AG04450 (cell line): ENCODE measurements around the gene DGKG. TPM values are rescaled to one million over a fixed set of nuclear protein-coding genes. Genes with fewer than 3 reads are reported as not detected.

Source experiments
- CTCF ChIA-PET: fragments of 300-600, 350-600 bp; formaldehyde crosslinking; extraction: SDS; loops from one replicate; lab custom pipeline; 2022; ENCODE audit warnings: antibody characterized with exemption, inconsistent platforms; lab: Charles Lee
- POLR2A ChIA-PET: fragments of 350-600 bp; formaldehyde crosslinking; extraction: SDS; loops from one replicate; lab custom pipeline; 2021; ENCODE audit warnings: antibody characterized with exemption, inconsistent platforms; lab: Yijun Ruan, JAX
- DNase-seq: peaks from one replicate; pipeline ENCODE4 v3.0.0-alpha.2; 2011; ENCODE audit warnings: low read depth, low spot score
- H3K27ac ChIP-seq: one replicate; pipeline ENCODE4 v1.5.1; 2012; ENCODE audit warnings: low read depth, low read length, control low read depth
- H3K27me3 ChIP-seq: one replicate; pipeline ENCODE4 v1.6.0; 2012; ENCODE audit warnings: low read length; ENCODE audit not compliant: control insufficient read depth, insufficient read depth
- H3K4me3 ChIP-seq: 2 replicates; pipeline ENCODE4 v1.5.1; 2011; ENCODE audit warnings: mild to moderate bottlenecking, low read depth, low read length, control low read depth
- H3K9me3 ChIP-seq: 2 replicates; pipeline ENCODE4 v1.5.1; 2012; ENCODE audit warnings: low read length; ENCODE audit not compliant: control insufficient read depth, insufficient read depth
- polyA plus RNA-seq: library from polyadenylated mRNA; depleted of rRNA; stranded (reverse); fragments of >200 nt; gene quantifications from 2 replicates; pipeline ENCODE4 v1.2.3, GENCODE V29; 2011
- TF ChIP-seq, protein P1 (sequence below): IDR thresholded peaks from 2 replicates; pipeline ENCODE4 v1.5.1; 2011; ENCODE audit warnings: low read depth, low read length, control low read depth, inconsistent platforms

DGKG gene
- polyA plus RNA-seq, 1 experiment = 5.1 TPM

DNA sequence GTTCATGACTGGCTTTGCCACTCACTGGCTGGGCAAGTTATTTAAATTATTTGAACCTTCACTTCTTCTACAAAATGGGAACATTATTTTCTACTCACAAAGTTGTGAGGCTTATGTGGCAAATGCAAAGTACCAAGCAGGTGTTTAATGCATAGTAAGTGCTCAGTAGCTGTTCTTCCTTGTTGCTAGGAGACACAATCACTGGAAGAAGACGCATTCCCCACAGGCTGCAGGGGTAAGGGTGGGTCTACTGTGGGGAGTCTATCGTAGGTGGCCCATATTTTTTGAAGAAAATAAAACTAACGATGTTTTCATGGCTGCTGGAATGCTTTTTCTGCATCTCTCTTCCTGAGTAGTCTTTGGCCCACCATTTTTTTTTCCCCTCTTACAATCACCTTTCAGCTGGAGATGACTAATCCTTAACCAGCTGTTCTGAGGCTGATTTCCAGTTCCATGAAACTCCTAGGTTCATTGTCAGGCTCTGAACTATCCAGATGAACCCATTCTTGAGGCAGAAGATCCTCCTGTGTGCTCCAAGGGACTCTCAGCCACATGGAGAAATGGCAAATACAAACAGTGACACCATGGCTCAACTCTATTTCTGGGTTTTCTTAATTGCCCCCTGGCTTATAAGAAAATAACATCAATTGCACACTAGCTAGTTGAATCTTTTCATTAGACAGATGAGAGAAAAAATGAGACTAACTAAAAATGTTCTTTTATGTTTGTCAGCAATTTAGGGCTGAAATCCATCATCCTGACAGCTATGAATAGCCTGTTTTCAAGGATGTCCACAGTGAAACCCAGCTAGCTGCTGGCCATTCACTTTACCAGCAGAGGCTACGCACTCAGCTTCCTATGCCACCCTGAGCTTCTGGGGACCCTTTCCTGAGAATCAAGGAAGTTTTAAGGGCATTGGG, 144.9 kb downstream of the DGKG start:
- H3K27ac ChIP-seq = no peak overlapping the region
- no peak overlapping the region for H3K4me3 ChIP-seq
- ChIA-PET CTCF (no interaction called here), POLR2A (no interaction called here)
- H3K27me3 ChIP-seq = peaks cover 16% of the 10 kb centered on the region
- TF ChIP-seq, protein P1, sequence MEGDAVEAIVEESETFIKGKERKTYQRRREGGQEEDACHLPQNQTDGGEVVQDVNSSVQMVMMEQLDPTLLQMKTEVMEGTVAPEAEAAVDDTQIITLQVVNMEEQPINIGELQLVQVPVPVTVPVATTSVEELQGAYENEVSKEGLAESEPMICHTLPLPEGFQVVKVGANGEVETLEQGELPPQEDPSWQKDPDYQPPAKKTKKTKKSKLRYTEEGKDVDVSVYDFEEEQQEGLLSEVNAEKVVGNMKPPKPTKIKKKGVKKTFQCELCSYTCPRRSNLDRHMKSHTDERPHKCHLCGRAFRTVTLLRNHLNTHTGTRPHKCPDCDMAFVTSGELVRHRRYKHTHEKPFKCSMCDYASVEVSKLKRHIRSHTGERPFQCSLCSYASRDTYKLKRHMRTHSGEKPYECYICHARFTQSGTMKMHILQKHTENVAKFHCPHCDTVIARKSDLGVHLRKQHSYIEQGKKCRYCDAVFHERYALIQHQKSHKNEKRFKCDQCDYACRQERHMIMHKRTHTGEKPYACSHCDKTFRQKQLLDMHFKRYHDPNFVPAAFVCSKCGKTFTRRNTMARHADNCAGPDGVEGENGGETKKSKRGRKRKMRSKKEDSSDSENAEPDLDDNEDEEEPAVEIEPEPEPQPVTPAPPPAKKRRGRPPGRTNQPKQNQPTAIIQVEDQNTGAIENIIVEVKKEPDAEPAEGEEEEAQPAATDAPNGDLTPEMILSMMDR = no peak
- DNase-seq = no peak
- no peaks in the 10 kb centered on the region for H3K9me3 ChIP-seq

DNA sequence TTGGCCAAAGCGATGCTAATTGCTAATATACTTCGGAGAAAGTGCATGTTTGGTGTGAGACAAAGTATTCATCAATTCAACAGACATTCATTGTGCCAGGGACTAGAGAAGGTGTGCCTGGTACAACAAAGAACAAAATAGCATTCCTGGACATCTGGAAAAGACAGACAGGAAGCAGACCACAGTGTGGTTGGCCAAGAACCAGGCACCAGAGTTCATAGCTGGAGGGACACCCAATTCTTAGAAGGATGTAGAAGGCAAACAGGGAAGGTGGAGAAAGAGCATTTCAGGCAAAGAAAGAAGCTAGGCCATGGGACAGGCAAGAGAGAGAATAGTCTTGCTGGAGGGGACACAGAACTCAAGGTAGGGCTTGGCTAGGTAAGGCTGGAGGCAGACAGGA, 147.4 kb downstream of the DGKG start:
- ChIA-PET CTCF (no interaction called here), POLR2A (no interaction called here)

DNA sequence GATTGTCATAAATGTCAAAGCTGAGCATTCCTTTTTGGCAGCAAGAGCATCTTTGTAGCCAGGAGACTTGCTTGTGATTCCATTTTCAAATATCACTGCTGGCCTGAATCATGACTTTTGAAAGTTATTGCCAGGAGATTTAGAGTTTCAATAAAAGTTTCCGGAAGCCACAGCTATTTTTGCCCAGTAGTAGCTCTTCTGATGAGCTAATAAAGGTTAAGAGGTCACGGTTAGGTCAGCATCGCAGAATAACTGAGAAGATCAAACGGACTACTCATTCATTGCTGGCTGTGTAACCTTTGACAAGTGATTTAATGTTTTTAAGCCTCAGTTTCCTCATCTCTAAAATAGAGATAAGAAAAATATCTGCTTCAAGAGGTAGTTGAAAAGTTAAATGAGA, 148.1 kb downstream of the DGKG start:
- CTCF ChIA-PET = no interaction called here
- Histone ChIP-seq H3K27me3 (peaks cover 7% of the 10 kb centered on the region), H3K9me3 (no peaks in the 10 kb centered on the region), H3K4me3 (no peak overlapping the region), H3K27ac (no peak overlapping the region)
- DNase-seq = no peak
- POLR2A ChIA-PET = no interaction called here
- TF ChIP-seq, protein P1 = no peak

More for the DNA sequence above, 147.4 kb downstream of the DGKG start:
- Histone ChIP-seq H3K27ac (no peak overlapping the region), H3K9me3 (no peaks in the 10 kb centered on the region), H3K27me3 (peaks cover 7% of the 10 kb centered on the region), H3K4me3 (no peak overlapping the region)
- no peak for DNase-seq
- TF ChIP-seq, protein P1 = no peak

DNA sequence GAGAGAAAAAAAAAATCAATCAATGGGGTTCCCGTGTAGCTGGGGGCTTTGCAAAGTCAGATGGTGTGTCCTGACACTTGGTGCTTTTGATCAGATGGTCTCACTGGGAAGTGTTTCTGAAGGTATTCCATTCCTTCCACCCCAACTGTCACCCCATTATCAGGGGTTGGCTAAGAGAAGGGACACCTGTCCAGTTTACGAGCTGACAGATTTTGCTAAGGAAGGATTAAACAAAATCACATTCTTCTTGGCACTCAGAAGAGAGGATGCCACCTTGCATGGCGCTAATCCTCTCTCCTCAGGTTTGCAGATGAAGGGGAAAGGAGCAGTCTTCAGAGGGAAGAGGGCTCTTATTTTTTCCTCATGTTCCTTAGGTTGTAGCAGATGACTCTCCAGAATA, 149.4 kb downstream of the DGKG start:
- no peak for DNase-seq
- H3K9me3 ChIP-seq = no peaks in the 10 kb centered on the region
- TF ChIP-seq, protein P1 = no peak
- ChIA-PET POLR2A (no interaction called here), CTCF (interaction anchor here (0.9 to 1.9 kb wide), 2 partner anchors 30 to 270 kb away, joined by 4 read pairs; no protein-coding TSS in a partner anchor)
- H3K4me3 ChIP-seq = no peak overlapping the region
- no peak overlapping the region for H3K27ac ChIP-seq
- peaks cover 7% of the 10 kb centered on the region for H3K27me3 ChIP-seq

DNA sequence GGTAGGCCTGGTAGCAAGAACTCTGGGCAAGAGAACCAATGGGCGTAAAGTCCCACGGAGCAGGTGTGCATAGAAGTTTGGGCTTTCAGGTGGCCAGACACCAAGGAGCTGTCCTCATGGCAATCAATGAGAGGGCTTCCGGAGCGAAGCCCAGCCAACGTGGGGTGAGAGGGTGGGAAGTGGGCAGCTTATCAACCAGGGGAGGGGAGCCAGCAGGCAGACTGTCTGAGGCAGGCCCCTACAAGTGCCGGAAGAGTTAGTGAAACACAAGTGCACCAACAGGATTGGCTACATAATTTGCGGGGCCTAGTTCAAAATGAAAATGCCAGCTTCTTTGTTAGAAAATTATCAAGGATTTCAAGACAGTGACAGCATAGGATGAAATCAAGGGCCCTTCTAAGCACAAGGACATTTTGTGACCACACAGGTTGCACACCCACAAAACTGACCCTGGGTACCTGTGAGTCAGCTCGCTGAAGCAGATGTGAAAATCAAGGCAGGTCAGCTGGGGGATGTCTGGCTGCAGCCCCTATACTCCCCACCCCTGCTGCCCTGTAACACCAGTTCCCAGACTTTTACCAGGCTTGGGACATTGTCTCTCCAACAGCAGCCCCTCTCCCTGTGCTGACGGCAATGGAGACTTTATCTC, 151.1 kb downstream of the DGKG start:
- CTCF ChIA-PET = no interaction called here
- peaks cover 2% of the 10 kb centered on the region for H3K27me3 ChIP-seq
- POLR2A ChIA-PET = no interaction called here
- TF ChIP-seq, protein P1 = no peak
- DNase-seq = no peak
- no peaks in the 10 kb centered on the region for H3K9me3 ChIP-seq
- peak overlapping the region; percentile 75 for H3K27ac ChIP-seq
- no peak overlapping the region for H3K4me3 ChIP-seq
